Stimulated activated CD4-positive, alpha-beta T cell treated with anti-CD3 and anti-CD28 coated beads, Interleukin-15, amount 100 ng/mL, for 24 hours (primary cell): ENCODE results near the gene RRP8.

Experiments used
- DNase-seq: peaks from one replicate; pipeline ENCODE4 v3.0.0-alpha.2; 2020

Gene RRP8

DNA sequence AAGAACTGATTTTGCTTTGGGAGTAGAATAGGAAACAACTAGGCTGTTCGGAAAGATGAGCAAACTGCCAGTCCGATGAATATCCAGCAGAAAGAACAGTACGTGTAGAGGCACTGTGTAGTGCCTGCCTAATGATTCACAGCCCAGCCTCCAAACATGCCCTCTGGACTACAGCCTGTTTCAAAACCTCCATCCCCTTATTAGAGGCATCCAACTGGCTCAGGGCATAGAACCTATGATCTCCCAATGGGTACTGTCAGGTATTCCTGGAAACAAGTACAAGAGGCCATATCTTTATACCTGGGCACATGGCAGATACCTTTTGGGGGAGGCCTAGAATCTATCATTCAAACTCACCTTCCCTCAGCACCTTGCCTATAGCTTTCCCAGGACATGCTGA lies 4.9 kb downstream of the RRP8 start:
- DNase-seq: no peak

DNA sequence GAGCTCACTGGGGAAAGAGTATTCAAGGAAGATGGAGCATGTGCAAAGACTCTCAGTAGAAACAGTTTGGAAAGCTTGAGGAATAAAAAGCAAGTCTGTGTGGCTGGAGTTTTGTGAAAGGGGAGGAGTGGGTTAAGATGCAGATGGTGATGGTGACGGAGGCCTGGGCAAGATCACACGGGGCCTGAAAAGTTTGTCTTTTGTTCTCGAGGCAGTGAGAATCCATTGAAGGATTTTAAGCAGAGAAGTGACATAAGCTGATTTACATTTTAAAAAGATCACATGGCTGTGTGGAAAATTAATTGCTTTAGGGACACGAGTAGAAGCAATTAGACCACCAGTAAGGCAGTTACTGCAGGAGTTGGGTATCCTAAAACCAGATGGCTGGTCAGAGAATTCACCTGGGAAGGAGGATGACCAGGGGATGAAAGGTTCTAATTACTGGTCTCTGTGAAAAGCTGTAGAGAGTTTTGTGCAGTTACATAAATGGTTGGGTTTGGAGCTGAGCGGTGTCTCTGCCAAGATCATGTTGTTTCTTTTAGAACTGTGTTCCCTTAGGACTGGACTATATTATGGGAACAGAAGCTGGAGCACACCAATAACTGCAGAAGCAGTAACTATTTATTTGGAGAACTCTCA lies 7.1 kb downstream of the RRP8 start:
- no peak for DNase-seq

DNA sequence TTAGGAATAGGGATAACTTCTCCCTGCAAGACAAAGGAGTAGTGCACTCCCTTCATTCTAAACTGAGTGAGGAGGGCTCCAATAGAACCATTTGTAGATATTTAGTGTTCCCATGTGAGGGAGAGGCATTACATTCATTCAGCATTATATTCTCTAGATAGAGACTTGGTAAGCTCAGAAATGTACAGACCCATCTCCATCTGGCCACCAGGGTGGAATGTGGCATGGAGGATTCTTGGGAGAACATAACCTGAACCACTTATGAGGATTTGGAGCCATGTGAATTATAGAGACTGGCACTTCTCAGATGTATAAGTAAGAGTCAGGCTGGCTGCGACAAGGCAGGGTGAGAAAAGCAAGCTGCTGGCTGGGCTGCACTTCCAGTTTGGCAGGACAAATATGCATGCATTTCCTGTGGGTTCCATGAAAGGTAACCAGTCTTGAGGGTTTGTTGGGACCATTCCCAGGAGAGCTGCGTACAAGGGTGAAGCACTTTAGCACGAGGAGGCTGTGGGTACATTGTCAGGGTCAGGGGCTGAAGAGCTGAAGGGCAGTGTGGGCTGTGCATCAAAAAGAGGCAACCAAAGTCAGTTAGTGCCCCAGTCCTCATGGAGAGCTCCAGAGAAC lies 9.2 kb downstream of the RRP8 start:
- no peak for DNase-seq

DNA sequence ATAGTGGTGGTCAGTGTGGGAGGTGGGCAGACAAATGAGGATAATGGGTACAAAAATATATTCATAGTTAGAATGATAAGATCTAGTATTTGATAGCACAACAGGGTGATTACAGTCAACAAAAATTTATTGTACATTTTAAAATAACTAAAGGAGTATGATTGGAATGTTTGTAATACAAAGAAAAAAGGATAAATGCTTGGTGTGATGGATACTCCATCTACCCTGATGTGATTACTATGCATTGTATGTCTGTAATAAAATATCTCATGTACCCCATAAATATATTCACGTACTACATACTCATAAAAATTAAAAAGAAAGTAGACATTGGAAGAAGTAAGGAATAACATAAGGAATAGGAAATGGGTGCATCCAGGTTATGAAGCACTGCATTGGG lies 15.4 kb downstream of the RRP8 start:
- no peak for DNase-seq

DNA sequence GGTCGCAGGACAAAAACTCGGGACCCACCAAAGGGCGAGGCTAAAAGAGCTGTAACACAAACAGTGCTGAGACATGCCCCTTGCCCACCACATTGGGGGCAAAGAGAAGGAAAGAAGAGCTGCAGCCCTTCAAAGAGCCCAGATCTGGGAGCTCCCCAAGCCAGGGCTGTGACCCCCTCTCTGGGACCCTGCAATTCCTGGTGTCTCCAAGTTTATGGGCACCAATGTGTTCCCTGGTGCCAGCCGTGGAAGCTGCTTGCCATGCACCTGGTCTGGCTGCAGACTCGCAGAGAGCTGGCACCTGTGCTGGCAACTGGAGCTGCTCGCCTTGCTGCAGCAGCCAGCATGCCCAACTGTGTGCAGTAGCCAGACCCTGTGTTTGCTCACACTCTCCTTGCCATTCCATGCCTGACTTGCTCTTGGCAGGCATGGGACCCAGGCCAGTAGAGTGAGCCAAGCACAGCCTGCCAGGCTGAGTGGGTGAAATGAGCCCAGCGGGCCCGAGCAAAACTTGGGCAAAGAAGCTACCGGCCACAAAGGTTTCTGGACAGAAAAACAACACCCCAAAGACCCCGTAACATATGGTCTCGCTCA lies 16.0 kb downstream of the RRP8 start:
- DNase-seq: no peak

DNA sequence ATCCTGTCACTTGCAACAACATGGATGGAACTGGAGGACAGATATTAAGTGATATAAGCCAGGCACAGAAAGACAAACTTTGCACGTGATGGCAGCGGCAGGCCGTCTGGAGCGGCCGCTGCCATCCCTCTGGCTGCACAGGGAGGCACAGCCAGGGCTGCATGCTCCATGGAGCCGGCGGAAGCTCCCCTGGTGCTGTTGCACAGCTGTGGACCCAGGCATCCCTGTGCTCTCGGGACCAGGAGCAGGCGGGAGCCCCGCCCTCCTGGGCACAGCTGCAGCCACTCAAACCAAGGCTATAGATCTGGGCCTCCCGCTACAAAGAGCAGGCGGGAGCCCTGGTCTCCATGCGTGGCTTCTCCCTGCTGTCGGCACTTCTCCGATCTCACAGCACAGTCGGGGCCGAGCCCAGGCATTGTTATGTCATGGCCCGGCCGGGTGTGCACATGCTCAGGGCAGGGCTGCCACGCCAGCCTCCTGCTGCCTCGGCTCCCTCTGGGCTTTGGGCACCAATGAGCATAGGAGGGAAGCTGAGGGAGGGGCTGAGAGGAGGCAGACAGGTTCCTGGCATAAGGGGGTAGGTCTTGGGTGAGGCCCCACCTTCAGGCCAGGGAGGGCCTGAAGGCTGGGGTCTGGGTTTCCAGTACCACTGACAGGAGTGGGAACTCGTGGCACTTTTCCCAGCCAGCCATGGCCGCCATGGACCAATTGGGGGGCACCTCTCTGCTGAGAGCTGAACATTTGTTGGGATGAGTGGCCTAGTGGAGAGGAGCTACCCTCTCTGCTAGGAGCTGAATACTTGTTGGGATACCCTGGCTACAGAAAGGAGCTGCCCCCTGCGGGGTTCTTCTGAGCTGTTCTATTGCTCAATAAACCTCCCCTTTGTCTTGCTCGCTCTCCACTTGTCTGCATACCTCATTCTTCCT lies 16.7 kb downstream of the RRP8 start:
- DNase-seq: no peak

DNA sequence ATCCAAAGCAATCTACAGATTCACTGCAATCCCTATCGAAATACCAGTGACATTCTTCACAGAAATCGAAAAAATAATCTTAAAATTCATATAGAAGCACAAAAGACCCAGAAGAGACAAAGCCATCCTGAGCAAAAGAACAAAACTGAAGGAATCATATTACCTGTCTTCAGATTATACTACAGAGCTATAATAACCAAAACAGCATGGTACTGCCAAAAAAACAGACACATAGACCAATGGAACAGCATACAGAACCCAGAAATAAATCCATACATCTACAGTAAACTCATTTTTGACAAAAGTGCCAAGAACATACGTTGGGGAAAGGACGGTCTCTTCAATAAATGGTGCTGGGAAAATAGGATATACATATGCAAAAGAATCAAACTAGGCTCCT lies 18.9 kb downstream of the RRP8 start:
- no peak for DNase-seq

DNA sequence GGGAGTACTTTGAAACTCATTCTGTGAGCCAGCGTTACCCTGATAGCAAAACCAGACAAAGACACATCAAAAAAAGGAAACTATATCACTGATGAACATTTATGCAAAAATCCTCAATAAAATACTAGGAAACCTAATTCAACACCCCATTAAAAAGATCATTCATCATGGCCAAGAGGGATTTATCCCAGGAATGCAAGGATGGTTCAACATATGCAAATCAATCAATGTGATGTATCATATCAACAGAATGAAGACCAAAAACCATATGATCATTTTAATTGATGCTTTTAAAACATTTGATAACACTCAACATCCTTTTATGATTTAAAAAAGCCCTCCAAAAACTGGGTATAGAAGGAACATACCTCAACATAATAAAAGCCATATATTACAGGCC lies 19.8 kb downstream of the RRP8 start:
- no peak for DNase-seq

DNA sequence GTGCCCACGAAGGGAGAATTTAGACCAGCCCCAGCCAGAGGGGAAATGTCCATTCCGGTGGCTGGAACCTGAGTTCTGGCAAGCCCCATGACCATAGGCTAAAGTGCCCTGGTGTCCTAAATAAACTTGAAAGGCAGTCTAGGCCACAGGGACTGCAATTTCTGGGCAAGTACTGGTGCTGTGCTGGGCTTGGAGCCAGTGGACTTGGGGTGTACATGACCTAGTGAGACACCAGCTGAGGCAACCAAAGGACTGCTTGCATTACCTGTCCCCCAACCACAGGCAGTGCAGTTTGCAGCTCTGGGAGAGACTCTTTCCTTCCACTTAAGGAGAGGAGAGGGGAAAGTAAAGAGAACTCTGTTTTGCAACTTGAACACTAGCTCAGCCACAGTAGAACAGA lies 23.7 kb downstream of the RRP8 start:
- no peak for DNase-seq

DNA sequence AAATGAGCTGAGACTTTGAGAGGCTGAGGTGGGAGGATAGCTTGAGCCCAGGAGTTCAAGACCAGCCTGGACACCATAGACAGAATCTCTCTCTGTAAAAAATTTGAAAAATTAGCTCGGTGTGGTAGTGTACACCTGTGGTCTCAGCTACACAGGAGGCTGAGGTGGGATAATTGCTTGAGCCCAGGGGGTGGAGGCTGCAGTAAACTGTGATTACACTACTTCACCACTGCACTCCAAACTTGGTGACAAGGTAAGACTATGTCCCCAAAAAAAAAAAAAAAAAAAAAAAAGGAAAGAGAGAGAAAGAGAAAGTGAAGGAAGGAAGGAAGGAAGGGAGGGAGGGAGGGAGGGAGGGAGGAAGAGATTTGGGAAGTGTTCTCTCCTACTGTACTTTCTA lies 25.3 kb downstream of the RRP8 start:
- DNase-seq: no peak

DNA sequence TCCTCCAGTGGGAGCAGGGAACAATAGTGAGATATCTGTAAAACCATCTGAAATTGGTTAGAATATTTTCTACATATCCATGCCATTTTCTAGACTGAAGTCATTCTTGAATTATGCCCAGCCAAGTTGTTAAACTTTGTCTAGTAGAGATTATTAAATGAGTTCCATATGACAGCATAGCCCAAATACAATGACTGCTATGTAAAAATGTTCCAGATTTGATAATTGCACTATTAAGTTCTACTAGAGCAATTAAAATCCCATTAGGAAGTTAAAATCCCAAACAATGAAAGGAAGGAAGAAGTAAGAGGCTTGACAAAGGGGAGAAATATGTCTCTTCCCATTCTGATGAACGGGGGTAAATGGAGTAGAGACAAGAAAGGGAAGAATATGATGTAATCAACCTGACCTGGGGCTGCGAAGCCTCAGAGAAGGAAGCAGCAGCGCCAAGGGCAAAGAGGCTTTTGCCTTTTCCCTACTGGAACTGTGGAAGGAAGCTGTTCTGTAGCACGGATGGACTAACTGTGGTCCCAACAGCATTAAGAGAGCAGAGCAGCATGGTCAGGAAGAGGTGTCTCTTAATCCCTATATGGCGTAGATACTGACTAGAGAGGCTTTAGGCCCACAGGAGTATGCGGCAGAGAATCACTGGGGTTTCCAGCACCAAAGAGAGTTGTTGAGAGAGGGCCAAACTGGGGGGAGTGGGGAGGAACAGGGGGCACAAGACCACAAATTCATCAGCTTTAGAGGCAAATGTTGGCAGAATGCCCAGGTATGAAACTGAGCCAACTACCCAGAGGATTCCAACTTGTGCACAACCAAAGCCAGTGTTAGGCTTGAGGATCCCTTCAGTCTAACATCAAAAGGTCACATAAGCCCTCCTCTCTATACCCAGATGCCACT lies 26.7 kb downstream of the RRP8 start:
- DNase-seq: no peak

DNA sequence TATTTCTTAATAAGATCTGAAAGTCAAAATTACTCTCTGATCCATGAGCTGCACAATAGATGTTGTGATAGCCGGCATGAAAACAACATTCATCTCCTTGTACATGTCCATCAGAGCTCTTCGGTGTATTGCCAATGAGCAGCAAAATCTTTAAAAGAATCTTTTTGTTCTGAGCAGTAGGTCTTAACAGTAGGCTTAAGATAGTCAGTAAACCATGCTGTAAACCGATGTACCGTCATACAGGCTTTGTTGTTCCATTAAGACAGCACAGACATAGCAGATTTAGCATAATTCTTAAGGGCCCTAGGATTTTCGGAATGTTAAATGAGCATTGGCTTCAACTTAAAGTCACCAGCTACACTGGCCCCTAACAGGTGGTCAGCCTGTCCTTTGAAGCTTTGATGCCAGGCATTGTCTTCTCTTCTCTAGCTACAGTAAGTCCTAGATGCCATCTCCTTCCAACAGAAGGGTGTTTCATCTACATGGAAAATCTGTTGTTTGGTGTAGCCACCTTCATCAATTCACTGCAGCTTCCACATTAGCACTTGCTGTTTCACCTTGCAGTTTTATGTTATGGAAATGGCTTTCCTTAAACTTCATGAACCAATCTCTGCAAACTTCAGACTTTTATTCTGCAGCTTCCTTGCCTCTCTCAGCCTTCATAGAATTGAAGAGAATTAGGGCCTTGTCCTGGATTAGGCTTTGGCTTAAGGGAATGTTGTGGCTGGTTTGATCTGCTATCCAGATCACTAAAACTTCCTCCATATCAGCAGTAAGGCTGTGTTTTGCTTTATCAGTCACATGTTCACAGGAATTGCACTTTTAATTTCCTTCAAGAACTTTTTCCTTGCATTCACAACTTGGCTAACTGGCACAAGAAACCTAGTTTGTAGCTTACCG lies 28.4 kb downstream of the RRP8 start:
- DNase-seq: no peak

DNA sequence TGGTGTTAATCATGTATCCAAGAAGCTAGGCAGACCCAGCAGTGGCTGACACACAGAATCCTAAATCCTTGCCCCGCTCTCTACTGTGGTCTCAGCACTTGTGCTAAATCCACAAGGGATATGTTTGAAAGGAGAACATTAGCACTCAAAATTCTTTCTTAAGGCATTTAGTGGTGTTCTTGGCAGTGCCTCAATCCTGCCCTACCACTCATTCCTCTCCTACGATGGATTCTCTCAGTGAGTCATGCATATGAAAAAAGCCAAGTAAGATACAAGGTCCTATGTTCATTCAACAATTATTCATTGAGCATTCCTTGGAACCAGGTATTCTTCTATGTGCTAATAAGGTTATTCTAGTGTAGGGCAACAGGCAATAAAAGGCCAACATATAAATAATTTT lies 31.2 kb downstream of the RRP8 start:
- no peak for DNase-seq

DNA sequence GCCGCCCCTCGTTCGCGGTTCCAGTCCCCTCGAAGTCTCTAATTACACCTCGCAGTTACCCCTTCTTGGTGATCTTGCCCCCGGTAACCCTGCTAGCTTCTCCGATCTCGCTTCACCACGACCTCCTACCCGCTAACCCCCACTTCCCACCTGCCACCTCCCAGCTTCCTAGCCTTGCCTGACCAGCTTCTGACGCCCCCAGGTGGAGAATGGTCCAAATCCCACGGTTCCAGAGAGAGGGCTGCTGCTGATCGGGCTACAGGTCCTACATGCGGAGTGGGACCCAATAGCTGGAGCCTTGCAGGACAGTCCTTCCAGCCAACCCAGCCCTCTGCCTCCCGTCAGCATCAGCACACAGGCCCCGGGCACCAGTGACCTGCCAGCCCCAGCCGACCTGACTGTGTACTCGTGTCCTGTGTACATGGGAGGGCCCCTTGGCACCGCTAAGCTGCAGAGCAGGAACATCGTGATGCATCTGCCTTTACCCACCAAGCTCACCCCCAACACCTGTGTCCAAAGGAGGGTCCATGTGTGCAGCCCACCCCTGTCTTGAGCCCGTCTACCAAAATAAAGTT lies 31.9 kb downstream of the RRP8 start:
- DNase-seq: no peak

DNA sequence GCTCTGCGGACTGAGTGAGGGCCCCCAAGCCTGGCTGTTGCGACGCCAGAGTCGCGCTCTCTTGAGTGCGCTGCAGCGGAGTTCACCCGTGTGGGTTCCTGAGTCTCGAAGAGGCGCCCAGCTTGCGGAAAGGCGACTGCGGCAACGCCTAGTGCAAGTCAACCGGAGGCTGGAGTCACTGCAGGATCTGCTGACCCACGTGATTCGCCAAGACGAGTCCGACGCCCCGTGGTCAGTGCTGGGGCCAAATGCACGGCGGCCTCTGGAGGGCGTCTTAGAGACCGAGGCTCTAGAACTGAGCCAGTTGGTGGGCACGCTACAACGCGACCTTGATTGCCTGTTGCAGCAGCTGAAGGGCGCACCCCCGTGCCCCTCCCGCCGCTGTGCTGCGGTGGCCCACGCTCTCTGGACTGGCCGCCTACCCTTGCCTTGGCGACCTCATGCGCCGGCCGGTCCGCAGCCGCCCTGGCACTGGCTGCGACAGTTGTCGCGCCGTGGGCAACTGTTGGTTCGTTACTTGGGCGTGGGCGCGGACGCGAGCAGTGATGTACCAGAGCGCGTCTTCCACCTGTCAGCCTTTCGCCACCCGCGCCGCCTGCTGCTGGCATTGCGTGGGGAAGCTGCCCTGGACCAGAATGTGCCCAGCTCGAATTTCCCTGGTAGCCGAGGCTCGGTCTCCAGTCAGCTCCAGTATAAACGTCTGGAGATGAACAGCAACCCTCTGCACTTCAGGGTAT lies 32.6 kb downstream of the RRP8 start:
- no peak for DNase-seq

DNA sequence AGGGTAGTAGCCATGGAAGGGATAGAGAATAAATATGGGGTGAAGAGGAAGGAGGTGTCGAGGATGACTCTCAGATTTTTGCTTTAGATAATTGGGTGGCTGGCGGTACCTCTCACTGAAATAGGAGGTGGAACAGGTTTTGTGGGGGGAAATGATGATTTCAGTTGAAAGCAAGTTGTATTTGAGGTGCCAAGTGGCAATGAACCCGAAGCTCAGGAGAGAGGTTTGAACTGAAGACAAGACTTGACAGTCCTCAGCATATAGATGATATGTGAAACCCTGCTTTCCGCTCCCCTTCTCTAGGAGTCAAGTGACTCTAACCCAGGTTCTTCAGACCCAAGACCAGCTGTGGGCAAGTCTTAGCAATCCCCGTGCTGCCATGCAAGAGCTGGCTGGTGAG lies 33.7 kb downstream of the RRP8 start:
- no peak for DNase-seq

DNA sequence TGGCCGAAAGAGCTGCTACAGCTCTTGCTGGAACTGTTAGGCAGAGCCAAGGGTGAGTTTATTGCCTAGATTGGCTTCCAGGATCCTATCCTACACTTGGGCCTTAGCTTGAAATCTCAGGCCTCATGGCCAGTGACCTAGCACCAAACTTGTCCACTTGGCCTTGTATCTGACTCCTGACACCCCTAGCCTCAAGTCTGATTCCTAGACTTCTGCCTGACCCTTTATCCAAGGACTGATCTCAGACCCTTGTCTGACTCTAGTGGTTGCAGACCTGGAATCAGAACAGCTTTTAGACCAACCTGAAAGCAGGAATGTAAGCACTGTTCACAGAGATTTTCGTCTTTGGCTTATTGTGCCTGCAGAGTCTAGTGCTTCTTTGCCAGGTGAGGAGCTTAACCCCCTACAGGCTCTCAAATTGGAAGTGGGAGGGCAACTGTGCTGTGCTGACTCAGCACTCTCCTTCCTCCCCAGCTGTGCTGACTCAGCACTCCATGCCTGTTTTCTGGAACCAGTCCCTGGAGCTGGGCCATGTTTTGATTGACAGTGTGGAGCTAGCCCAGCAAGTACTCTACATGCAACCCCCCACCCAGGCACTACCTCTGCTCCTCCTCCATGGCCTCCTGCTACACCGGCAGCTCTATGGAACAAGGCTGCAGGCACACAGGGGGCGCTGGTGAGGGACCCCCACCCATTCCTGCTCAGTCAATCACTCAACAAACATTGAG lies 35.1 kb downstream of the RRP8 start:
- no peak for DNase-seq

DNA sequence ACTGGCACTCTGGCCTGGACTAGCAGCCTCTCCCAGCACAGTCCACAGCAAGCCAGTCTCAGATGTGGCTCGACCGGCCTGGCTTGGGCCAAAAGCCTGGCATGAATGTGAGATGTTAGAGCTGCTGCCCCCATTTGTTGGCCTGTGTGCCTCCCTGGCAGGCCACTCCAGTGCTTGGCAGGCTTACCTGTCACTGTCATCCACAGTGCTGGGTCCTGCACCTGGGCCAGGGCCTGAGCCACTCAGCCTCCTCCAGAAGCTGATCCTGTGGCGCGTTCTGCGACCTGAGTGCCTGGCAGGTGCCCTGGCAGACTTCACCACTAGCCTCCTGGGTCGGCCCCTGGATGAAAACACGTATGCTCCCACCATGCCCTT lies 36.1 kb downstream of the RRP8 start:
- no peak for DNase-seq

DNA sequence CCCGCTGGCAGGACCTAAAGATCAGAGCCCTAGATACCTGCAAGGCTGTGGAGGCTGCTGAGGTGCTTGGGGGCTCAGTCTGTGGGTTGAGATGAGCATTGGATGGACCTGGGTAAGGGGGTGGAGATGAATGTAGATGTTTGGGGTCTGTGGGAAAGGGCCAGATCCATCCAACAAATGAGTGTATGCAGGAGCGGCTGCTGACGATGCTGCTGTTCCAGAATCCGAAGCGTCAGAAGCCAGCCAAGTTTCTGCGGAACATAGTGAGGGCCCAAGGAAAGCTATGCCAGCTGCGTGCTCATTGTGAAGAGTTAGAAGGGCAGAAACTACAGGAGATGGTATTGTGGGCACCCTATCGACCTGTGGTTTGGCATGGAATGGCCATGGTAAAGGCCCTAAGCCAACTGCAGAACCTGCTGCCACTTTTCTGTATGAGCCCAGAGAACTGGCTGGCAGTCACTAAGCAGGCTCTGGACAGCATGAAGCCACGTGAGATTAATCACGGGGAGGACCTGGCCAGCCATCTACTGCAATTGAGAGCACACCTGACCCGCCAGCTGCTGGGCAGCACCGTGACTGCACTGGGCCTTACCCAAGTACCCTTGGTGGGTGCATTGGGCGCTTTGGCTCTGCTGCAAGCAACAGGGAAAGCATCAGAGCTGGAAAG lies 36.6 kb downstream of the RRP8 start:
- no peak for DNase-seq
